Gastrocnemius medialis (tissue), 4 donors: ENCODE results near the gene MZT1. TPM values are rescaled to one million over a fixed set of nuclear protein-coding genes. Genes with fewer than 3 reads are reported as not detected.

ENCODE experiments used
- total RNA-seq, 4 donors: library from RNA; depleted of rRNA; stranded (reverse); fragments of >200 nt; gene quantifications; one replicate each; pipeline versions ENCODE4 v1.1.0 to v1.2.3, GENCODE V29; 2016

The MZT1 gene
- total RNA-seq, 4 donors from 2014 or later, result 7.7 to 17.0 (median 10.7) TPM

Other genes starting within 250 kb of the MZT1 start
- 1 to 10 TPM in 3 of 4 donors, under 1 TPM in 1; 0.97 to 4.0 (median 1.4) TPM for gene BORA, start 294 bp upstream of the MZT1 start, total RNA-seq
- 10 to 100 TPM; 11.6 to 17.6 (median 17.0) TPM for gene DIS3, start 54.3 kb upstream of the MZT1 start, total RNA-seq
- 1 to 10 TPM; 5.3 to 10.0 (median 7.4) TPM for gene PIBF1, start 54.5 kb upstream of the MZT1 start, total RNA-seq